SU-DHL-6 (cell line): ENCODE measurements around the gene RFTN1.

Source experiments
- CTCF ChIP-seq: fragments of 200-600 bp; sonication (generic); IDR thresholded peaks from one replicate; pipeline ENCODE4 v1.5.1; 2017; ENCODE audit warnings: antibody characterized with exemption, mild to moderate bottlenecking, low read length, moderate library complexity; ENCODE audit not compliant: insufficient read depth, poor library complexity, severe bottlenecking
- EZH2phosphoT487 ChIP-seq: fragments of 200-600 bp; sonication (generic), shearing (Covaris generic); conservative IDR thresholded peaks from 2 replicates; pipeline ENCODE4 v1.6.1; 2018; ENCODE audit warnings: mild to moderate bottlenecking, antibody characterized with exemption, low read length, moderate library complexity, mixed read lengths

DNA sequence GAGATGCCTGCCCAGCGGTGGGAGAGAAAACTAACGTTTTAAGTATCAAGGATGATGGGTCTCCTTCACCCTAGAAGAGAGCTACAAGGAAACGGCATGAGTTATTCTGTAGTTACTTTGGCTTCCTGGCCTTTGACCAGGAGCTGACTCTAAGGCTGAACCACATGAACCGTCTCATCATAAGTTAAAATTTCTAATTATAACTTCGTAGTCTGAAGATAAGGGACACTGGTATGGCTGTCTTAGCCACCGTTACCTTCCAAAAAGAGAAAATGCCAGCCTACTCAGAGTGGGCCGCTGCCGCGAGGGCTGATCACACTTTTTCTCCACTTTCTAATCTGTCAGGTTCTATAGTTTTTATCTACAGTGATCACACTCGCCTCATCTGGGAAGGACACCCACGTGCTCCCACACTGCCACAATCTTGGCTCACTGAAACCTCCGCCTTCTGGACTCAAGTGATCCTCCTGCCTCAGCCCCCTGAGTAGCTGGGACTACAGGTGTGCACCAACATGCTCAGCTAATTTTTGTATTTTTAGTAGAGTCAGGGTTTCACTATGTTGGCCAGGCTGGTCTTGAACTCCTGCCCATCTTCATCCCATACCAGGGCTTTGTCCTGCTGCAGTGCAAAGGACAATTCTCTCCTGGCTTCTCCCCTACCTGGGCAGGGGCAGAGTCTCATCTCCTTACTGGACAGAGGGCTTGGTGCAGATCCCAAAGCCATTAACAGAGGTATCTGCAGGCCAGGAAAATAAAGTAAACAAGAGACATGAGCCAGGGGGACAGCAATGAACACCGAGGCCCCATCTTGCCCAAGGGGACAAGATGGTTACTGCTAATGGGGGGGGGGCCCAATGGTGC, 73.4 kb downstream of the RFTN1 start:
- TF ChIP-seq CTCF, result no peak
- TF ChIP-seq EZH2phosphoT487, result no peak
